Astrocyte (in vitro differentiated cells and primary cell): Measurements from ENCODE around the gene TEX14.

Source experiments
- EZH2 ChIP-seq: IDR thresholded peaks from 2 replicates; pipeline ENCODE4 v1.6.1; 2012; ENCODE audit warnings: mild to moderate bottlenecking, low read length, inconsistent platforms; ENCODE audit not compliant: insufficient read depth
- TF ChIP-seq, protein P1 (sequence below): IDR thresholded peaks from 2 replicates; pipeline ENCODE4 v1.5.1; 2011; ENCODE audit warnings: low read depth, mild to moderate bottlenecking, inconsistent platforms, low read length, moderate library complexity; ENCODE audit not compliant: insufficient read depth

DNA sequence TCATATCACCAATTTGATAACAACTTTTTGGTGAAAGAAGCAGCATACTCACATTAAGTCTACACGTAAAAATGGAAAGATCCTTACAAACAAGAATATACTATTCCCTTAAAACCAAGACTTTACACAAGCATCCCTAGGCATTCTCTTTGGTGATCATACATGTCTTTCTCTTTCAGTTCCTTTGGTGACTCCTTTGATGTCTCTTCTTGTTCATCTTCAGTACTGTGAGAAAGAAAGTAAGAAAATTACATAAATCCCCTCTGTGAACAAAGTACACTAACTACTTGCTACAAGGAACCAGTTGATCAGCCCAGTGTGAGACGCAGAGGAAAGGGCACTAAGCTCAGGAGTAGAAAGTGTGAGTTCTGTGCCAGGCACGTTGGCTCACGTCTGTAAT is 117.8 kb downstream of the TEX14 start:
- TF ChIP-seq, protein P1, sequence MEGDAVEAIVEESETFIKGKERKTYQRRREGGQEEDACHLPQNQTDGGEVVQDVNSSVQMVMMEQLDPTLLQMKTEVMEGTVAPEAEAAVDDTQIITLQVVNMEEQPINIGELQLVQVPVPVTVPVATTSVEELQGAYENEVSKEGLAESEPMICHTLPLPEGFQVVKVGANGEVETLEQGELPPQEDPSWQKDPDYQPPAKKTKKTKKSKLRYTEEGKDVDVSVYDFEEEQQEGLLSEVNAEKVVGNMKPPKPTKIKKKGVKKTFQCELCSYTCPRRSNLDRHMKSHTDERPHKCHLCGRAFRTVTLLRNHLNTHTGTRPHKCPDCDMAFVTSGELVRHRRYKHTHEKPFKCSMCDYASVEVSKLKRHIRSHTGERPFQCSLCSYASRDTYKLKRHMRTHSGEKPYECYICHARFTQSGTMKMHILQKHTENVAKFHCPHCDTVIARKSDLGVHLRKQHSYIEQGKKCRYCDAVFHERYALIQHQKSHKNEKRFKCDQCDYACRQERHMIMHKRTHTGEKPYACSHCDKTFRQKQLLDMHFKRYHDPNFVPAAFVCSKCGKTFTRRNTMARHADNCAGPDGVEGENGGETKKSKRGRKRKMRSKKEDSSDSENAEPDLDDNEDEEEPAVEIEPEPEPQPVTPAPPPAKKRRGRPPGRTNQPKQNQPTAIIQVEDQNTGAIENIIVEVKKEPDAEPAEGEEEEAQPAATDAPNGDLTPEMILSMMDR, result no peak
- no peak for TF ChIP-seq EZH2
